Dendritic cell treated with granulocyte-macrophage colony-stimulating factor and Interleukin-4, amounts not matched to agents 40 ng/mL and 50 ng/mL, for 4 days (primary cell): ENCODE measurements around the gene SDF4.
"Not testable (repeated sequence)": the region's sequence is repeated elsewhere in the genome, so short reads cannot be mapped to it uniquely, and the experiment has no call there.

Experiments
- H3K27ac Mint-ChIP-seq: one replicate; pipeline ENCODE4 v1.8.0; 2022; ENCODE audit warnings: mild to moderate bottlenecking, mixed read lengths
- H3K27me3 Mint-ChIP-seq: one replicate; pipeline ENCODE4 v1.8.0; 2022; ENCODE audit warnings: mild to moderate bottlenecking, mixed read lengths
- H3K36me3 Mint-ChIP-seq: one replicate; pipeline ENCODE4 v1.8.0; 2022; ENCODE audit warnings: low read depth, mixed read lengths
- H3K4me1 Mint-ChIP-seq: one replicate; pipeline ENCODE4 v1.8.0; 2022; ENCODE audit warnings: low read depth, mixed read lengths
- H3K4me3 Mint-ChIP-seq: one replicate; pipeline ENCODE4 v1.8.0; 2022; ENCODE audit warnings: mild to moderate bottlenecking, moderate library complexity, mixed read lengths
- H3K9me3 Mint-ChIP-seq: one replicate; pipeline ENCODE4 v1.8.0; 2022; ENCODE audit warnings: mixed read lengths
- intact Hi-C: fragments of 100-400 bp; cut with micrococcal nuclease; formaldehyde crosslinking; loops from one replicate; pipeline ENCODE4 v1.15.0; 2022

Gene SDF4

GRCh38 chr1:1253972-1254666, 22.3 kb upstream of the SDF4 start:
- no peaks in the 10 kb centered on the region for H3K27me3 Mint-ChIP-seq
- peaks cover 75% of the 10 kb centered on the region for H3K36me3 Mint-ChIP-seq
- H3K27ac Mint-ChIP-seq, result no peak overlapping the region
- intact Hi-C loops, result no loop called here
- H3K4me3 Mint-ChIP-seq, result no peak overlapping the region
- H3K9me3 Mint-ChIP-seq, result no peaks in the 10 kb centered on the region
- peaks cover 13% of the 10 kb centered on the region for H3K4me1 Mint-ChIP-seq

GRCh38 chr1:1253314-1253713, 21.5 kb upstream of the SDF4 start:
- Mint-ChIP-seq H3K4me1 (peaks cover 7% of the 10 kb centered on the region), H3K27ac (no peak overlapping the region), H3K9me3 (no peaks in the 10 kb centered on the region), H3K4me3 (no peak overlapping the region), H3K27me3 (peaks cover 4% of the 10 kb centered on the region), H3K36me3 (peaks cover 67% of the 10 kb centered on the region)
- intact Hi-C loops, result no loop called here

GRCh38 chr1:1250786-1251284, 19.0 kb upstream of the SDF4 start:
- peaks cover 25% of the 10 kb centered on the region for H3K27me3 Mint-ChIP-seq
- H3K9me3 Mint-ChIP-seq, result no peaks in the 10 kb centered on the region
- peaks cover 7% of the 10 kb centered on the region for H3K4me1 Mint-ChIP-seq
- H3K27ac Mint-ChIP-seq, result no peak overlapping the region
- peaks cover 42% of the 10 kb centered on the region for H3K36me3 Mint-ChIP-seq
- no peak overlapping the region for H3K4me3 Mint-ChIP-seq
- intact Hi-C loops, result loop anchor here (1.0 kb wide), 1 partner anchor 129 kb away; no protein-coding TSS in a partner anchor

- H3K4me1 Mint-ChIP-seq, H3K9me3 Mint-ChIP-seq, H3K4me3 Mint-ChIP-seq, intact Hi-C loops, H3K27ac Mint-ChIP-seq: not testable (repeated sequence)
- Mint-ChIP-seq H3K27me3 (peaks cover 31% of the 10 kb centered on the region), H3K36me3 (peaks cover 16% of the 10 kb centered on the region)
Observed at GRCh38 chr1:1248009-1248913, 16.5 kb upstream of the SDF4 start.

GRCh38 chr1:1247341-1247913, 15.6 kb upstream of the SDF4 start:
- no peaks in the 10 kb centered on the region for H3K9me3 Mint-ChIP-seq
- H3K27me3 Mint-ChIP-seq, result peaks cover 31% of the 10 kb centered on the region
- H3K4me1 Mint-ChIP-seq, result peaks cover 7% of the 10 kb centered on the region
- H3K27ac Mint-ChIP-seq, result no peak overlapping the region
- H3K4me3 Mint-ChIP-seq, result no peak overlapping the region
- H3K36me3 Mint-ChIP-seq, result peaks cover 8% of the 10 kb centered on the region
- intact Hi-C loops, result no loop called here

- Mint-ChIP-seq H3K27ac (no peak within 1 kb of the TSS), H3K4me1 (peaks cover 7% of the 10 kb centered on the region), H3K9me3 (no peaks in the 10 kb centered on the region), H3K4me3 (no peak within 1 kb of the TSS), H3K27me3 (peaks cover 33% of the 10 kb centered on the region), H3K36me3 (peaks cover 1% of the 10 kb centered on the region)
- intact Hi-C loops, result no loop called here
Observed at GRCh38 chr1:1246577-1247340, 15.0 kb upstream of the SDF4 start, which contains the start of gene C1QTNF12. Gene C1QTNF12, minus strand, starts transcription at chr1:1246722. Its CDS starts 32 bp downstream, at chr1:1246690.

GRCh38 chr1:1245817-1246576, 14.2 kb upstream of the SDF4 start:
- H3K4me1 Mint-ChIP-seq, result peaks cover 4% of the 10 kb centered on the region
- intact Hi-C loops, result no loop called here
- no peak overlapping the region for H3K27ac Mint-ChIP-seq
- peaks cover 34% of the 10 kb centered on the region for H3K27me3 Mint-ChIP-seq
- H3K4me3 Mint-ChIP-seq, result no peak overlapping the region
- no peaks in the 10 kb centered on the region for H3K36me3 Mint-ChIP-seq
- no peaks in the 10 kb centered on the region for H3K9me3 Mint-ChIP-seq

- intact Hi-C loops, result no loop called here
- Mint-ChIP-seq H3K4me3 (no peak overlapping the region), H3K36me3 (no peaks in the 10 kb centered on the region), H3K27me3 (peaks cover 38% of the 10 kb centered on the region), H3K27ac (no peak overlapping the region), H3K4me1 (no peaks in the 10 kb centered on the region), H3K9me3 (no peaks in the 10 kb centered on the region)
Observed at GRCh38 chr1:1245178-1245816, 13.5 kb upstream of the SDF4 start.

- H3K27me3 Mint-ChIP-seq, result peaks cover 47% of the 10 kb centered on the region
- no peaks in the 10 kb centered on the region for H3K36me3 Mint-ChIP-seq
- no peaks in the 10 kb centered on the region for H3K4me1 Mint-ChIP-seq
- H3K9me3 Mint-ChIP-seq, result no peaks in the 10 kb centered on the region
- H3K4me3 Mint-ChIP-seq, result no peak overlapping the region
- intact Hi-C loops, result no loop called here
- H3K27ac Mint-ChIP-seq, result no peak overlapping the region
Observed at GRCh38 chr1:1244192-1244811, 12.5 kb upstream of the SDF4 start.

GRCh38 chr1:1243807-1244191, 12.0 kb upstream of the SDF4 start:
- H3K9me3 Mint-ChIP-seq, result no peaks in the 10 kb centered on the region

GRCh38 chr1:1243266-1243660, 11.5 kb upstream of the SDF4 start:
- Mint-ChIP-seq H3K9me3 (no peaks in the 10 kb centered on the region), H3K27ac (no peak overlapping the region), H3K27me3 (peaks cover 50% of the 10 kb centered on the region), H3K4me1 (no peaks in the 10 kb centered on the region), H3K4me3 (no peak overlapping the region), H3K36me3 (no peaks in the 10 kb centered on the region)
- intact Hi-C loops, result no loop called here

More at GRCh38 chr1:1243807-1244191, 12.0 kb upstream of the SDF4 start:
- Mint-ChIP-seq H3K4me1 (no peaks in the 10 kb centered on the region), H3K36me3 (no peaks in the 10 kb centered on the region), H3K27ac (no peak overlapping the region), H3K4me3 (no peak overlapping the region), H3K27me3 (peaks cover 49% of the 10 kb centered on the region)
- intact Hi-C loops, result no loop called here

- intact Hi-C loops, result no loop called here
- Mint-ChIP-seq H3K36me3 (no peaks in the 10 kb centered on the region), H3K27me3 (peaks cover 49% of the 10 kb centered on the region), H3K27ac (no peak overlapping the region), H3K9me3 (no peaks in the 10 kb centered on the region), H3K4me3 (no peak overlapping the region), H3K4me1 (no peaks in the 10 kb centered on the region)
Observed at GRCh38 chr1:1242461-1243265, 10.9 kb upstream of the SDF4 start.
